Measurements from ENCODE around the gene AFAP1L2.

Gene AFAP1L2

DNA sequence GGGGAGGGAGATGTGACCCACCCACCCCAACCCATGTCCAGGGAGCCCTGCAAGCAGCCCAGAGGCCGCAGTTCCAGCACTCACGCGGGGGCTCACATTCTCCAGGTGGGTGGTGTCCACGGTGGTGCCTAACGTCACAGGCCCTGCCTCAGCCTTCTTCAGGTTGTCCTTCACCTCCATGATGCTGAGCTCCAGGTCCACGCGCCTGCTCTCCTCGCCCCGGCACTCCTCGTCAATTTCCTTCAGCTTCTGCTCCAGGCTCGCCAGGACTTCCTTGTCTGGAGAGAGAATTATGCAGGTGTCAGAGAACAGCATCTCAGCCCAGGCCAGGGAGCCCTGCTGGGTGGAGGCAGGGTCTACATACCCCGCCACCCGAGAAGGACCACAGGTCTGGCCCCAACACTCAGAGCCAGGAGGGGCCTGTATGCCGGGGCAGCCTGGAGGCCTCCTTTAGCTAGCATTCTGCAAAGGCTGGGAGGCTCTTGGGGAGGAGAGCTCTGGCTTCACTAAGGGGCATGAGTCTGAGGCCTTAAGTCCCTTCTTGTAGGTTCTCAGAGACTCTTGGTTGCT, 107.1 kb downstream of the AFAP1L2 start:
- Histone ChIP-seq H2AFZ (ENCODE audit: low read length) (no peak overlapping the region), H4K20me1 (ENCODE audit: insufficient read depth, low read length) (no peaks in the 10 kb centered on the region), H3K4me3 (ENCODE audit: low read length) (no peak overlapping the region), H3K36me3 (replicated peaks; ENCODE audit: insufficient read depth, low read length) (no peaks in the 10 kb centered on the region), H3K27ac (ENCODE audit: low read length) (no peak overlapping the region), H3K79me2 (ENCODE audit: low read length) (no peaks in the 10 kb centered on the region), H3F3A (ENCODE audit: insufficient read depth, low read length) (no peaks in the 10 kb centered on the region), H3K9me3 (replicated peaks; ENCODE audit: insufficient read depth, low read length) (no peaks in the 10 kb centered on the region), H3K9me2 (replicated peaks; ENCODE audit: insufficient read depth, low read length) (no peaks in the 10 kb centered on the region), H3K9ac (ENCODE audit: low read length) (no peak overlapping the region), H3K4me2 (ENCODE audit: low read depth, low read length) (no peak overlapping the region), H3K4me1 (ENCODE audit: low read length) (no peaks in the 10 kb centered on the region), H3K27me3 (replicated peaks; ENCODE audit: insufficient read depth, low read length) (no peaks in the 10 kb centered on the region)
- no peak for TF ChIP-seq EZH2 (optimal IDR thresholded peaks at IDR 0.05; ENCODE audit: low read depth, low read length)
- TF ChIP-seq, protein P1, sequence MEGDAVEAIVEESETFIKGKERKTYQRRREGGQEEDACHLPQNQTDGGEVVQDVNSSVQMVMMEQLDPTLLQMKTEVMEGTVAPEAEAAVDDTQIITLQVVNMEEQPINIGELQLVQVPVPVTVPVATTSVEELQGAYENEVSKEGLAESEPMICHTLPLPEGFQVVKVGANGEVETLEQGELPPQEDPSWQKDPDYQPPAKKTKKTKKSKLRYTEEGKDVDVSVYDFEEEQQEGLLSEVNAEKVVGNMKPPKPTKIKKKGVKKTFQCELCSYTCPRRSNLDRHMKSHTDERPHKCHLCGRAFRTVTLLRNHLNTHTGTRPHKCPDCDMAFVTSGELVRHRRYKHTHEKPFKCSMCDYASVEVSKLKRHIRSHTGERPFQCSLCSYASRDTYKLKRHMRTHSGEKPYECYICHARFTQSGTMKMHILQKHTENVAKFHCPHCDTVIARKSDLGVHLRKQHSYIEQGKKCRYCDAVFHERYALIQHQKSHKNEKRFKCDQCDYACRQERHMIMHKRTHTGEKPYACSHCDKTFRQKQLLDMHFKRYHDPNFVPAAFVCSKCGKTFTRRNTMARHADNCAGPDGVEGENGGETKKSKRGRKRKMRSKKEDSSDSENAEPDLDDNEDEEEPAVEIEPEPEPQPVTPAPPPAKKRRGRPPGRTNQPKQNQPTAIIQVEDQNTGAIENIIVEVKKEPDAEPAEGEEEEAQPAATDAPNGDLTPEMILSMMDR (IDR thresholded peaks at IDR 0.05; ENCODE audit: low read length) = no peak
- no peak for TF ChIP-seq EZH2phosphoT487 (IDR thresholded peaks at IDR 0.05; ENCODE audit: low read length)
- DNase-seq = no peak

DNA sequence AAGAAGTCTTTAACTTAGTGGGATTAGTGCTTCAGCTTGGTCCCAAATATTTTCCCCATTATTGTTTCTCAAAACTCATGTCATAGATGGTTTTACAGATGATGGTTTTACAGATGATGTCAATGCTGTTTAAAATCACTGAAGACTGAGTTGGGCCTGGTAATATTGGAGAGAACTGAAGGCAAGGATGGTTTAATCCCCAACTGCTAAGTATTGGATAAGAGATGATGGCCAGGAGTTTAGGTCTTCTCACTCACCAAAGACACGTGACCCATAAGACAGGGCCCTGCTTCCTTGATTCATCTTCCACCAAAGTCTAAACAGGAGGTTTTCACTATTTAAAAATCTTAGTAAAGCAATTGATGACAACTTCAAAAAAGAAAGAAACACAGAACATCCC, 108.9 kb downstream of the AFAP1L2 start:
- Histone ChIP-seq H3K9me2 (replicated peaks; ENCODE audit: insufficient read depth, low read length) (no peaks in the 10 kb centered on the region), H2AFZ (ENCODE audit: low read length) (no peak overlapping the region), H3K27me3 (replicated peaks; ENCODE audit: insufficient read depth, low read length) (no peaks in the 10 kb centered on the region), H3F3A (ENCODE audit: insufficient read depth, low read length) (no peaks in the 10 kb centered on the region), H3K27ac (ENCODE audit: low read length) (no peak overlapping the region), H3K79me2 (ENCODE audit: low read length) (no peaks in the 10 kb centered on the region), H3K4me2 (ENCODE audit: low read depth, low read length) (no peak overlapping the region), H3K9ac (ENCODE audit: low read length) (no peak overlapping the region), H3K36me3 (replicated peaks; ENCODE audit: insufficient read depth, low read length) (no peaks in the 10 kb centered on the region), H3K4me3 (ENCODE audit: low read length) (no peak overlapping the region), H3K9me3 (replicated peaks; ENCODE audit: insufficient read depth, low read length) (no peaks in the 10 kb centered on the region), H3K4me1 (ENCODE audit: low read length) (no peaks in the 10 kb centered on the region), H4K20me1 (ENCODE audit: insufficient read depth, low read length) (no peaks in the 10 kb centered on the region)
- no peak for DNase-seq
- TF ChIP-seq EZH2phosphoT487 (IDR thresholded peaks at IDR 0.05; ENCODE audit: low read length) (no peak), EZH2 (optimal IDR thresholded peaks at IDR 0.05; ENCODE audit: low read depth, low read length) (no peak)
- TF ChIP-seq, protein P1 (IDR thresholded peaks at IDR 0.05; ENCODE audit: low read length) = no peak

GRCh38 chr10:114294549-114294948, 109.8 kb downstream of the AFAP1L2 start:
- no peaks in the 10 kb centered on the region for H3K27me3 ChIP-seq (replicated peaks; ENCODE audit: insufficient read depth, low read length)
- no peaks in the 10 kb centered on the region for H3K36me3 ChIP-seq (replicated peaks; ENCODE audit: insufficient read depth, low read length)
- H3K9ac ChIP-seq (ENCODE audit: low read length) = no peak overlapping the region
- no peak overlapping the region for H3K27ac ChIP-seq (ENCODE audit: low read length)
- no peak overlapping the region for H3K4me3 ChIP-seq (ENCODE audit: low read length)
- H2AFZ ChIP-seq (ENCODE audit: low read length) = no peak overlapping the region
- no peak for DNase-seq
- TF ChIP-seq, protein P1 (IDR thresholded peaks at IDR 0.05; ENCODE audit: low read length) = no peak
- TF ChIP-seq EZH2phosphoT487 (IDR thresholded peaks at IDR 0.05; ENCODE audit: low read length) (no peak), EZH2 (optimal IDR thresholded peaks at IDR 0.05; ENCODE audit: low read depth, low read length) (no peak)
- no peaks in the 10 kb centered on the region for H3K4me1 ChIP-seq (ENCODE audit: low read length)
- H3K4me2 ChIP-seq (ENCODE audit: low read depth, low read length) = no peak overlapping the region
- H3F3A ChIP-seq (ENCODE audit: insufficient read depth, low read length) = no peaks in the 10 kb centered on the region
- H3K79me2 ChIP-seq (ENCODE audit: low read length) = no peaks in the 10 kb centered on the region
- no peaks in the 10 kb centered on the region for H3K9me2 ChIP-seq (replicated peaks; ENCODE audit: insufficient read depth, low read length)
- H3K9me3 ChIP-seq (replicated peaks; ENCODE audit: insufficient read depth, low read length) = no peaks in the 10 kb centered on the region
- H4K20me1 ChIP-seq (ENCODE audit: insufficient read depth, low read length) = no peaks in the 10 kb centered on the region
